Astrocyte (in vitro differentiated cells and primary cell): ENCODE measurements around the gene UTS2R.

ENCODE experiments used
- CTCF ChIP-seq: IDR thresholded peaks from 2 replicates; pipeline ENCODE4 v1.5.1; 2011; ENCODE audit warnings: low read depth, mild to moderate bottlenecking, inconsistent platforms, low read length, moderate library complexity; ENCODE audit not compliant: insufficient read depth
- EZH2 ChIP-seq: IDR thresholded peaks from 2 replicates; pipeline ENCODE4 v1.6.1; 2012; ENCODE audit warnings: mild to moderate bottlenecking, low read length, inconsistent platforms; ENCODE audit not compliant: insufficient read depth

- no peak for TF ChIP-seq CTCF
- no peak for TF ChIP-seq EZH2
Measured at GRCh38 chr17:82399601-82400101, 28.1 kb downstream of the UTS2R start.
